GM19324 (cell line): Measurements from ENCODE around the gene TNS1.

Experiments used
- ATAC-seq: cut with Tn5 transposase; IDR thresholded peaks from one replicate; pipeline ENCODE4 v1.9.1; 2021; ENCODE audit warnings: mild to moderate bottlenecking, moderate library complexity; ENCODE audit not compliant: unreplicated experiment, low FRiP score

The TNS1 gene

DNA sequence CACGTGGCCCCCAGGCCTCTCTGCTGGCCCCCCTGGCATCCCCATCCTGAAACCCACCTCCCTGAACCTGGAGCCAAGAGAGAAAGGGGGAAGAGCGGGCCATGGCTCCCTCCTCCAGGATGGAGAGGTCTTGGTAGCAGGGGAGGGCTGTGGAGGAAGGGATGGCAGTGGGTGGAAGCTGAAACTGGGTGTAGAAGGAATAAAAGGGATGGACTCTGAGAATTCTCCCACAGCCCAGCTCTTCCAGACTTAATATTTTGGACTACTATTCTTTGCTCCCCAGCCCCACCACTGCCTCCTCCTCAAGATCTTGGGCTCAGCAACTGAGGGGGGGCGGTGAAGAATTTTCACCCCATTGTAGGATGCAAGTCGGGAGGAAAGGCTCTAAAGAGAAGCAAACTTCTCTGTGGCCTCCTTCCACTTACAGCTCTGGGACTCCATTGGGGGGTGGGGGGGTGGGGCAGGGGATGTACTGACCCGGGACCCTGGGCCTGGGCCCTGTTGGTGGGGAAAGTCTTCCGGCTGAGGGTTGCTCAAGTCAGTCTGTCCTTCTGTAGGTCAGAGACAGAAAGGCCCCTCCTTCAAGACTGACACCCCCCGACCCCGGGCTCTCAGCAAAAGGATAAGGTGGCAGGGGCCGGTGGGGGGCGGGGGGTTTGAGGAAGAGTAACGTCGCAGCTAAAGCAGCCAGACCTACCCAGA lies 501 bp downstream of the TNS1 start:
- ATAC-seq = no peak

GRCh38 chr2:218001629-218002028 lies 1.2 kb downstream of the TNS1 start:
- ATAC-seq = no peak

GRCh38 chr2:218000136-218000535 lies 2.7 kb downstream of the TNS1 start:
- no peak for ATAC-seq

- no peak for ATAC-seq
Observed at GRCh38 chr2:217999595-217999959, 3.2 kb downstream of the TNS1 start.

GRCh38 chr2:217998926-217999594 lies 3.7 kb downstream of the TNS1 start:
- no peak for ATAC-seq

- ATAC-seq = no peak
Observed at GRCh38 chr2:217997510-217997909, 5.3 kb downstream of the TNS1 start.

DNA sequence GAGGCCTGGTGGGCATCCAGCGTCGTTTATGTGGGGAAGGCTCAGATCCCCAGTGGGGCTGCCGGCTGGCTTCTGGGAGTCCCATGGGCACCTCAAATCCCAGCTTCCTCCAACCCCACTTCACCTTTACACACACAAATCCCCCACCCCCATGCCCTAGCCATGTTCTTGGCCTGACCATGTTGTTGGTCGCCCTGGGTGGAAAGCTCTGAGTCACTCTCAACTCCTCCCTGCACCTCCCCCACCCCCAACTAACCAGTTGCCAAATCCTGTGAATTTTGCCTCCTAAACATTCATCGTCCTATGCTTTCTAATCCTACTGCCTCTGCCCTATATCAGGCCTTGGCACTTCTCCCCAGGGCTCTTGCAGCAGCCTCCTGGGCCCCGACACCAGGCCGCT lies 6.4 kb downstream of the TNS1 start:
- no peak for ATAC-seq

GRCh38 chr2:217995731-217996231 lies 7.0 kb downstream of the TNS1 start:
- no peak for ATAC-seq

DNA sequence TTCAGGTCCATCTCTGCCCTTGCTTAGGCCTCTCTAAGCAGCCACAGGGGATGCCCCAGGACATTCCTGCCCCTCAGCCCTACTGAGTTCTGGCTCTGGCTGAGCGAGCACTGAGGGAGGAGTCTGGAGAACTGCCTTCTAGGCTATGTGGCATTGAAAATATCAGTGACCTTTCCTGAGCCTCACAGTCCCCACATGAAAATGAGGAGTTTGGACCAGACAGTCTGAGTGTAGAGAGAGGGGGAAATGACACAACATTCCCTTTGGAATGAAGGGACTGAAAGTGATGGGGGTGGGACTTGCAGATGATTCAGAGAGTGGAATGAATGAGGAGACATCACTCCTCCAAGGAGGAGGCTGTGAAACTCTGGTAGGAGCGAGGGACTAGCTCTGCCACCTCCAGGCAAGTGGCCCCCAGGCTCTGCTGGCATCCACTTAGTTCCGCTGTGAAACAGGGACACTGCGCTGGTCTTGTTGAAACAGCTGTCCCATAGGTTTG lies 8.0 kb downstream of the TNS1 start:
- no peak for ATAC-seq

GRCh38 chr2:217993817-217994463 lies 8.9 kb downstream of the TNS1 start:
- ATAC-seq = no peak

DNA sequence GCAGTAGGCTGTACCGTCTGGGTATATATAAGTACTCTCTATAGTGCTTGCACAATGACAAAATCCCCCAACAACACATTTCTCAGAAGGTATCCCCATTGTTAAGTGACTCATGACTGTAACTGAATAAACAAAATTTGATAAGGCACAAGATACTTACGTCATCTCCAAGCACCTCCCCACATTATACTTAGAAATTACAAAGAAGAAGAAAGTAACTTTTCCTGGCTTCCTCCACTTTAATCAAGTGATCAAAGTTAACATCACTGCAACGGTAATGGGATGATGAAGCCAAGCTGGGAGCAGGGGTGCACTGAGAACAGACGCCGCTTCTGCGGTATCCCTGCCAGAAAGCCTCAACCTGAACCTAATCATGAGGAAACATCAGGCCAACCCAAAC lies 9.7 kb downstream of the TNS1 start:
- no peak for ATAC-seq

- ATAC-seq = no peak
Observed at GRCh38 chr2:217992061-217992460, 10.7 kb downstream of the TNS1 start.

GRCh38 chr2:217990791-217991465 lies 11.9 kb downstream of the TNS1 start:
- ATAC-seq = no peak

DNA sequence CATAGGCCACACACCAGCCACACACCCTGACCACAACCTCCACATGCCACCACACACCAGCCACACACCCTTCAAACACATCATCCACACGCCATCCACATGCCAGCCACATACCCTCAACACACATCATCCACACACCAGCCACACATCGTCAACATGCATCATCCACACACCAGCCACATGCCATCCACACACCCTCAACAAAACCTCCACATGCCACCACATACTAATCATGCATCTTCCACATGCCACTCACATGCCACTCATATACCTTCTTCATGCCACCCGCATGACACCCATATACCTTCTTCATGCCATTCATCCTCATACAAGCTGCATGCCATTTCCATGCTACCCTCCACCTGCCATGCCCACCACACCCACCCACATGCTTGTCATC lies 12.4 kb downstream of the TNS1 start:
- ATAC-seq = no peak

GRCh38 chr2:217989221-217989948 lies 13.4 kb downstream of the TNS1 start:
- ATAC-seq = no peak

GRCh38 chr2:217988840-217989204 lies 14.0 kb downstream of the TNS1 start:
- ATAC-seq = no peak

- ATAC-seq = no peak
Observed at GRCh38 chr2:217988014-217988839, 14.6 kb downstream of the TNS1 start.

DNA sequence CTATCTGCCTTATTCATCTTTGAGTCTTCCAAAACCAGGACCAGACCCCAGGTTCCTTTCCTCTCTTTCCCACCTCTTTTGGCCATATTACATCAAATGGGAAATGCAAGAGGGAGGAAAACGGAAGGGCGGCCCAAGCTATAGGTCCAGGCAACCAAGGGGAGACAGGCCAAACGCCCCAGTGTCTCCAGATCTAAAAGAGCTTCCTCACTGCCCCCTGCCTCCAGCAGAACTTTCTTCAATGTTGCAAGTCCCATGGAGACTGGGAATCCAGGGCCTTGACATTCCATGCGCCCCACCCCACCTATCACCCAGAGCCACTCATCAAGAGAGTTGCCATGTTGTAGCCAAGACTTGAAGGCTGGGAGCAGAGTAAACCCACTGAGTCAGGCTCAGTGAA lies 15.4 kb downstream of the TNS1 start:
- ATAC-seq = no peak

- ATAC-seq = no peak
Observed at GRCh38 chr2:217986256-217986961, 16.4 kb downstream of the TNS1 start.
